Activated CD8-positive, alpha-beta memory T cell treated with anti-CD3 and anti-CD28 coated beads for 1 hour (primary cell): Measurements from ENCODE around the gene MTA1.

Experiments
- DNase-seq, 2 donors: peaks; one replicate each; pipeline ENCODE4 v3.0.0-alpha.2; 2020; ENCODE audit warnings: low read depth in 1 of 2; ENCODE audit errors: extremely low read depth in 1 of 2

The MTA1 gene

GRCh38 chr14:105508601-105509000 is 89.0 kb downstream of the MTA1 start:
- DNase-seq: no peak

GRCh38 chr14:105517096-105517495 is 97.5 kb downstream of the MTA1 start:
- no peak for DNase-seq

GRCh38 chr14:105519946-105520698 is 100.5 kb downstream of the MTA1 start:
- no peak for DNase-seq
